ENCODE results near the gene PAIP2B.

The PAIP2B gene

DNA sequence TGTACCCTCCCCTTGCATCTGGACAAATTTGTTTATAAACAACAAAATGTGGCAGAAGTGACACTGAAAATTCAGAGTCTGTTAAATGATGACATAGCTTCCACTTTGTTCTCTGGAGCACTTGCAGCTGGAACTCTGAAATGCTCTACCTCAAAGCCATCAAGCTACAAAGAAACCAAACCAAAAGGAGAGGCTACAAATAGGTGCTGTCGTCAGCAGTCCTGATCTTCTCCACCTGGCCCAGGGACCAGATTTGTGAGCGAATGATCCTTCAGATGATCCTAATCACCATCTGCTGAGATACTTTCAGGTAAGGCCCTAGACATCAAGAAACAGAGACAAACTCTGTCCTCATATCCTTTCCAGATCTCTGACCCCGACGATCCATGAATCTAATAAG lies 27.9 kb upstream of the PAIP2B start:
- Histone ChIP-seq H3K9me2 (replicated peaks; ENCODE audit: insufficient read depth, low read length) (no peaks in the 10 kb centered on the region), H3K27me3 (replicated peaks; ENCODE audit: insufficient read depth, low read length) (no peaks in the 10 kb centered on the region), H2AFZ (ENCODE audit: low read length) (0 out of 2 replicates have a peak overlapping the region, but pooled peaks have one; percentile 15), H3K4me3 (ENCODE audit: low read length) (no peak overlapping the region), H3K27ac (ENCODE audit: low read length) (peak overlapping the region; percentile 28; the same call in 1 of the 2 replicates), H3K4me2 (ENCODE audit: low read depth, low read length) (no peak overlapping the region), H3K4me1 (ENCODE audit: low read length) (peaks cover 5% of the 10 kb centered on the region; the same call in 1 of the 2 replicates), H3K79me2 (ENCODE audit: low read length) (no peaks in the 10 kb centered on the region), H4K20me1 (ENCODE audit: insufficient read depth, low read length) (no peaks in the 10 kb centered on the region), H3K9me3 (replicated peaks; ENCODE audit: insufficient read depth, low read length) (no peaks in the 10 kb centered on the region), H3K36me3 (replicated peaks; ENCODE audit: insufficient read depth, low read length) (no peaks in the 10 kb centered on the region), H3F3A (ENCODE audit: insufficient read depth, low read length) (no peaks in the 10 kb centered on the region; the same call in 1 of the 2 replicates), H3K9ac (ENCODE audit: low read length) (no peak overlapping the region)
- TF ChIP-seq EZH2phosphoT487 (IDR thresholded peaks at IDR 0.05; ENCODE audit: low read length), result no peak
- no peak for TF ChIP-seq EZH2 (optimal IDR thresholded peaks at IDR 0.05; ENCODE audit: low read depth, low read length)
- TF ChIP-seq, protein P1, sequence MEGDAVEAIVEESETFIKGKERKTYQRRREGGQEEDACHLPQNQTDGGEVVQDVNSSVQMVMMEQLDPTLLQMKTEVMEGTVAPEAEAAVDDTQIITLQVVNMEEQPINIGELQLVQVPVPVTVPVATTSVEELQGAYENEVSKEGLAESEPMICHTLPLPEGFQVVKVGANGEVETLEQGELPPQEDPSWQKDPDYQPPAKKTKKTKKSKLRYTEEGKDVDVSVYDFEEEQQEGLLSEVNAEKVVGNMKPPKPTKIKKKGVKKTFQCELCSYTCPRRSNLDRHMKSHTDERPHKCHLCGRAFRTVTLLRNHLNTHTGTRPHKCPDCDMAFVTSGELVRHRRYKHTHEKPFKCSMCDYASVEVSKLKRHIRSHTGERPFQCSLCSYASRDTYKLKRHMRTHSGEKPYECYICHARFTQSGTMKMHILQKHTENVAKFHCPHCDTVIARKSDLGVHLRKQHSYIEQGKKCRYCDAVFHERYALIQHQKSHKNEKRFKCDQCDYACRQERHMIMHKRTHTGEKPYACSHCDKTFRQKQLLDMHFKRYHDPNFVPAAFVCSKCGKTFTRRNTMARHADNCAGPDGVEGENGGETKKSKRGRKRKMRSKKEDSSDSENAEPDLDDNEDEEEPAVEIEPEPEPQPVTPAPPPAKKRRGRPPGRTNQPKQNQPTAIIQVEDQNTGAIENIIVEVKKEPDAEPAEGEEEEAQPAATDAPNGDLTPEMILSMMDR (IDR thresholded peaks at IDR 0.05; ENCODE audit: low read length), result no peak
- DNase-seq, result peak; percentile 59

DNA sequence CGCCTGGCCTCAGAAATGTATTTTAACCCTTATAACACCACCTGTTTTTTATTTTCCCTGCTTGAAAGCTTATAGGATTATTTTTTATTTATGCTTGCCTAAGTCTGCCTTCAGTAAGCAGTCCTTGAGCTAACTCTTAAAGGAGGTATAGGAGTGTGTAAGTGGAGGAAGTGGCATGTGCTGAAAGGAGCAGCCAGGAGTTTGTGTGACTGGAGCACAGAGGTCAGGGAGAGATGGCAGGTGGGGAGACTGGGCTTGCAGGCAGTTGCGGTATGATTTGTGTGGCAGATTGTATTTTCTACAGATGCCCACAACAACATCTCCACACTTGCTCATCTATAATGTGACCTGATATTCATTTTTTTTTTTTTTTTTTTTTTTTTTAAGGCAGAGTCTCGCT lies 27.2 kb upstream of the PAIP2B start:
- no peak overlapping the region for H3K4me2 ChIP-seq (ENCODE audit: low read depth, low read length)
- H2AFZ ChIP-seq (ENCODE audit: low read length), result no peak overlapping the region
- H3K4me1 ChIP-seq (ENCODE audit: low read length), result peaks cover 5% of the 10 kb centered on the region; the same call in 1 of the 2 replicates
- no peaks in the 10 kb centered on the region for H3K36me3 ChIP-seq (replicated peaks; ENCODE audit: insufficient read depth, low read length)
- H3K27me3 ChIP-seq (replicated peaks; ENCODE audit: insufficient read depth, low read length), result no peaks in the 10 kb centered on the region
- DNase-seq, result no peak
- H3K9ac ChIP-seq (ENCODE audit: low read length), result no peak overlapping the region
- TF ChIP-seq EZH2 (optimal IDR thresholded peaks at IDR 0.05; ENCODE audit: low read depth, low read length) (no peak), EZH2phosphoT487 (IDR thresholded peaks at IDR 0.05; ENCODE audit: low read length) (no peak)
- TF ChIP-seq, protein P1 (IDR thresholded peaks at IDR 0.05; ENCODE audit: low read length), result no peak
- no peak overlapping the region for H3K4me3 ChIP-seq (ENCODE audit: low read length)
- H3F3A ChIP-seq (ENCODE audit: insufficient read depth, low read length), result no peaks in the 10 kb centered on the region; the same call in 1 of the 2 replicates
- no peaks in the 10 kb centered on the region for H3K9me2 ChIP-seq (replicated peaks; ENCODE audit: insufficient read depth, low read length)
- no peaks in the 10 kb centered on the region for H3K79me2 ChIP-seq (ENCODE audit: low read length)
- no peak overlapping the region for H3K27ac ChIP-seq (ENCODE audit: low read length)
- H3K9me3 ChIP-seq (replicated peaks; ENCODE audit: insufficient read depth, low read length), result no peaks in the 10 kb centered on the region
- H4K20me1 ChIP-seq (ENCODE audit: insufficient read depth, low read length), result no peaks in the 10 kb centered on the region

DNA sequence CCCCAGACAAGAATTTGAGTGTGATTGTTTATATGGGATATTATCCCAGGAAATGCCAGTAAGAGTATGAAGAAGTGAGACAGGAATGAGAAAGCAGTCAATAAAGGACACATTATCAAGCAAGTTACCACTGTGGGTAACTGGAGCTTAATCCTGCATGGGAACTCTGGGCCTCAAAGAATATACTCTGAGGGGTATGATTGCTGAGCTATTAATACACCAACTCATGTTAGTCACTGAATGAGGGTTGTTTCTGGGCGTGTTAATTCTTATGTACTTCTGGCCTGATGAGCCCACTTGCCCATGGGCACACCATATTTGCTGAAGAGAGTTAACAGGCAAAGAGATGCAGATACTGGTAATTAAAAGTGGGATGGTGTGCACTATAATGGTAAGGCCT lies 26.6 kb upstream of the PAIP2B start:
- Histone ChIP-seq H3K4me1 (ENCODE audit: low read length) (peaks cover 5% of the 10 kb centered on the region; the same call in 1 of the 2 replicates), H3K27me3 (replicated peaks; ENCODE audit: insufficient read depth, low read length) (no peaks in the 10 kb centered on the region), H3K9me2 (replicated peaks; ENCODE audit: insufficient read depth, low read length) (no peaks in the 10 kb centered on the region), H3K4me2 (ENCODE audit: low read depth, low read length) (no peak overlapping the region), H2AFZ (ENCODE audit: low read length) (no peak overlapping the region), H3K4me3 (ENCODE audit: low read length) (no peak overlapping the region), H3K9ac (ENCODE audit: low read length) (no peak overlapping the region), H3K36me3 (replicated peaks; ENCODE audit: insufficient read depth, low read length) (no peaks in the 10 kb centered on the region), H3K79me2 (ENCODE audit: low read length) (no peaks in the 10 kb centered on the region), H3K27ac (ENCODE audit: low read length) (no peak overlapping the region), H3F3A (ENCODE audit: insufficient read depth, low read length) (no peaks in the 10 kb centered on the region; the same call in 1 of the 2 replicates), H4K20me1 (ENCODE audit: insufficient read depth, low read length) (no peaks in the 10 kb centered on the region), H3K9me3 (replicated peaks; ENCODE audit: insufficient read depth, low read length) (no peaks in the 10 kb centered on the region)
- TF ChIP-seq EZH2phosphoT487 (IDR thresholded peaks at IDR 0.05; ENCODE audit: low read length) (no peak), EZH2 (optimal IDR thresholded peaks at IDR 0.05; ENCODE audit: low read depth, low read length) (no peak)
- TF ChIP-seq, protein P1 (IDR thresholded peaks at IDR 0.05; ENCODE audit: low read length), result no peak
- no peak for DNase-seq
